CD4-positive, alpha-beta T cell treated with Interleukin-1 beta for 1 hour (primary cell): Measurements from ENCODE around the gene ZNF280A.

Source experiments
- DNase-seq, 2 donors: peaks; one replicate each; pipeline ENCODE4 v3.0.0-alpha.2; 2020 to 2022

The ZNF280A gene, protein sequence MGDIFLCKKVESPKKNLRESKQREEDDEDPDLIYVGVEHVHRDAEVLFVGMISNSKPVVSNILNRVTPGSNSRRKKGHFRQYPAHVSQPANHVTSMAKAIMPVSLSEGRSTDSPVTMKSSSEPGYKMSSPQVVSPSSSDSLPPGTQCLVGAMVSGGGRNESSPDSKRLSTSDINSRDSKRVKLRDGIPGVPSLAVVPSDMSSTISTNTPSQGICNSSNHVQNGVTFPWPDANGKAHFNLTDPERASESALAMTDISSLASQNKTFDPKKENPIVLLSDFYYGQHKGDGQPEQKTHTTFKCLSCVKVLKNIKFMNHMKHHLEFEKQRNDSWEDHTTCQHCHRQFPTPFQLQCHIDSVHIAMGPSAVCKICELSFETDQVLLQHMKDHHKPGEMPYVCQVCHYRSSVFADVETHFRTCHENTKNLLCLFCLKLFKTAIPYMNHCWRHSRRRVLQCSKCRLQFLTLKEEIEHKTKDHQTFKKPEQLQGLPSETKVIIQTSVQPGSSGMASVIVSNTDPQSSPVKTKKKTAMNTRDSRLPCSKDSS

DNA sequence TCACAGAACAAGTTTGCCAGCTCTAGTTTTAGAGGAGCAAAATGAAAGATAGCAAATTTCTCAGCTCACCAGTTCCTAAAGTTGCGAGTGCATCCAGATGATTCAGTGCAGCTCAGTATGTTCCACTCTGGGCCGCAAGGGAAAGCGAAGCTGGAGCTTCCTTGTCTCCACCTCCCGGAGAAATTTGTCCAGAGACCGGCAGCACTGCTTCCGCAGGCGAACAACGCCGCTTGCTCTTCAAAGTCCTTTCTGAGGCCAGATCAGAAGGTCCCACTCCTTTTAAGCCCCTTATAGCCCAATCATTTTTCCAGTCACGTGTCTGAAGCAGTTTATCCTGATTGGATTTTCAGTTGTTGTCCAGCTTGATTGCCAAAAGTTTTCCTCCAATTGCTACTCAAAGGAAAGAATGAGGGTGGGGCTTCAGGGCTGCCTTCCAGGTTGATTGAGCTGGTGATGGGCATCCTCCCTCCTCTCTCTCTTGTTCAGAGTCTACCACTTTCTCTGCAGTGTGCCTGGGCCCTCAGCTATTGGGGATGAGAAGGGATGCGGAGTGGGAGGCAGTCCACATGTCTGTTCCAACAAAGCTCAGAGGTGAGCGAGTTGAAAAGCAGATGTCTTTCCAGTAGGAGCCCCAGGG is at the start of gene ZNF280A:
Gene ZNF280A, minus strand, starts transcription at position 251 of the 637 bp plus-strand sequence. CDS start 4,640 bp downstream, outside the sequence.
- no peak for DNase-seq

DNA sequence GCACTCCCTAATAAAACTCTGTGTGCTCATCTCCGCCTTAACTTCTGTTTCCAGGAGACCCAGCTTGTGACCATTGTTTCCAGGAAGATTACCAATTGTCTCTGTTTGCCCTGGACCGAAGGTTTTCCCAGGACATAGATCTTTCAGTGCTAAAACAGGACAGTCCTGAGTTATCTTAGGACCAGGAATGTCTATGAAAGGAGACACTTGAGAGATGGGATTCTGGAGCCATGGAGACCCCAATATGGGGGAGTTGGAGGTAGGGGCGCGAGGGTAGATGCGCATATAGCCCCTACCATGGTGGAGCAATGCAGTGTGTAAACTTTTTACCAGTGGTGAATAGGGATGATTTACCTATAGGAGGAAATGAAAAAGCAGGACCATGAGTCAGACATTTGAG is 49.1 kb upstream of the ZNF280A start:
- no peak for DNase-seq

DNA sequence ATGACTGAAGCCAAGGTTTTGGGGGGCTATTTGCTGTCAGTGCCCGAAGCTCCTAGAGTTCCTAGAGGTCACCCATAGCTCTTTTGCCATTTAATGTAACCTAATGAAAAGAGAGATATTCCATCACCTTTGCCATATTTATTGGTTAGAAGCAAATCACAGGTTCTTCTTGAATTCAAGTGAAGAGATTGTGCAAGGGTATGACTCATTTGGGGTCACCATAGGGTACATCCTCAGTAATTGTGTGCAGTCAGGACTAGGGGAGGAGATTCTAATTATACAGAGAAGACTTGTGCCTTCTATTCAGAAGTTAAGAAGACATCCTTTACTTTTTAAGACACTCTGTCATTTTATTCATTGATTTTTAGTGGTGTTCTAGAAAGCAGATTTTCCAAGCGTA is 45.9 kb upstream of the ZNF280A start:
- DNase-seq = no peak

DNA sequence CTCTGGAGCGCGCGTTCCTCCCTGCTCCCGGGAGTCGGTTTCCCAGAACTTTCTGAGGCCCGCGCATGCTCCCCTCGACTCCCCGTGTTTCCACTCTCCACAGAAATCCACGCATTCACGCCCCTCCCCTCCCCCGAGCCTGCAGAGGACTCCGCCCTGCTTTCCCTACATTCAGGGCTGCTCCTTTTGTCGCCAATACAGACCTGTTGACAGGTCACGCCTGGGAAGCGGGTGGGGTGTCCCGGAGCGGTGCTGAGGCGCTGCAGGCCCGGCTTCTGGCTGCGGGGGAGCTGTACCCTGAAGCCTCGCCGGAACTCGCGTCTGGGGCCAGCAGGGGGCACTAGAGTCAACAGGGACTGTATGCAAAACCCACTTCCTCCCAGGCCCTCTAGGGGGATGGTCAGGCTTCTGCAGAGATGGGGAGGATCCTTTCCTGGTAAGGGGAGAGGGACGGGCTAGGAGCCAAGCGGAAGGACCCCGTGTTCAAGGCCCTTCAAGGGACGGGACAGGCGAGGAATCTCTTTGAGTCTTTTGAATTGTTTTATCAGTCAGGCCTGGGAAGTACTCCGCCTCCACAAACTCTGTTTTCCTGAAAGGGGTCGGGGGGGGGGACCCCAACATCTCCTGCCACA is 39.0 kb upstream of the ZNF280A start, which contains the start of gene PRAME:
Gene PRAME, minus strand, starts transcription at position 294 of the 632 bp plus-strand sequence. CDS start 2,433 bp downstream, outside the sequence.
- peak; percentile 62 to 64 for DNase-seq

DNA sequence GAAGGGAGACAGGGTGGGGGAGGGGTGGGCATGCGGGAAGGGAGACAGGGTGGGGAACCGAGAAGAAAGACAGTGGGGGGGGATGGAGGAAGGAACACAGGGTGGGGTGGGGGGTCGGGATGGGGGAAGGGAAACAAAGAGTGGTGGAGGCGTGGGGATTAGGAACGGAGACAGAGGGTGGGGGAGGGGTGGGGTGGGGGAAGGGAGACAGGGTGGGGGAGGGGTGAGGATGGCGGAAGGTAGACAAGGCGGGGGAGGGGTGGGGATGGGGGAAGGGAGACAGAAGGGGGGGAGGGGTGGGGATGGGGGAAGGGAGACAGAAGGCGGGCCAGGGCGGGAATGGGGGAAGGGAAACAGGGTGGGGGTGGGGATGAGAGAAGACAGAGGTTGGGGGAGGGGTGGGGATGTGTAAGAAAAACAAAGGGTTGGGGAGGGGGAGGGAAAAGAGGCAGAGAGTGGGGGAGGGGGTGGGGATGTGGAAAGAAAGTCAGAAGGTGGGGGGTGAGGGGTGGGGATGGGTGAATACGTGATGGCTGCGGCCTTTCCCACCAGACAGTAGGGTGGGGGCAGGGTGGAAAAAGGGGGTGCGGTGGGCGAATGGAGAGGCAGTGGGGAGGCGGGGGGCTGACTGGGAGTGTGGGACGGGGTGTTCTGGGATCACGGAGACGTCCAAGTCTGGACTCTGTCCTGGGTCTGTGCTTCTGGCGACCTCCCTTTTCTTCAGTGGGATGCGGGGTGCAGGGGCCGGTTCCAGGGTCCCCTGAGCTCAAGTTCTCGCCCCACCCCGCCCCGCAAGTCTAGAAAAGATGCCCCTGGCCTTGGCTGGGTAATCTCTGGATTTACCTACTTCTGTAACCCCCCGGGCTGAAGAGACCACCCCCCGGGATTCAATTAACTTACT is 38.3 kb upstream of the ZNF280A start:
- no peak for DNase-seq

DNA sequence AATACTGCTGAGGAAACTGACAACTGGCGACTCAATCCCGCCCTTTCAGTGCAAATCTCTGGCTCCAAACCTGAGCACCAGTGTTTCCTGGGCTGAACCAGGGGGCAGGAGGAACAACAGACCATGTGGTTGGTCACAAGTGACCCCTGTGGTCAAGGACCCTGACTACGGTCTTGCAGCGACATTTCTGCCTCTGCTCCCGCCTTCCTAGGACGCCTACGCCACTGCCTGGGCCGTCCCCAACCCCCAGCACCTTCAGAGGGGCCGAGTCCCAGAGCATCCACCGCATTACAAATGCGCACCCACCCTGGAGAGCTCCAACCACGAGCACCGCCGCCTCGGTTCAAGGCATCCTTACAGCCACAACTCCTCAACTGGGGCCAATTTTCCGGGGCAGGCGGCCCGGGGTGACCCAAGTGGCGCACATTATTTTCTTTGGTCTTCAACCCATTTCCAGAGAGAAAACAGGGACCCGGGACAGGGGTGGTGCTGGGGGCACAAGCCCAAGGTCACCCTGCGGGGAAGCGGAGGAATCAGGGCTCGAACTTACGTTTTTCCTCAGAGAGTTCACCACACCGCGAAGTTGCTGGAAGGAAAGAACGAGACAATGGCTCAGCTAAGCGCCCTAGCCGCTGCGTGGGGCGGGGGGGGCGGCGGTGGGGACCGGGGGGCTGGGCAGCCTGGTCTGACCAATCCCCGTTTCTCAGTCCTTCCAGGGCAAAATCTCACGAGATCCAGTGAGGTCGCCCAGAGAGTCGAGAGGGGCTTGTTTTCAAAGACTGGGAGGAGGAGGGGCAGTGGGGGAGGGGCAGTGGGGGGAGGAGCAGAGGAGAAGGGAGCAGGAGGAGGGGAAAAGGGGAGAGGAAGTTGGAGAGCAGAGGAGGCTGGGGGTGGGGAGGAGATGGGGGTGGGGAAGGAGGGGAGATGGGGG is 37.2 kb upstream of the ZNF280A start:
- no peak for DNase-seq

DNA sequence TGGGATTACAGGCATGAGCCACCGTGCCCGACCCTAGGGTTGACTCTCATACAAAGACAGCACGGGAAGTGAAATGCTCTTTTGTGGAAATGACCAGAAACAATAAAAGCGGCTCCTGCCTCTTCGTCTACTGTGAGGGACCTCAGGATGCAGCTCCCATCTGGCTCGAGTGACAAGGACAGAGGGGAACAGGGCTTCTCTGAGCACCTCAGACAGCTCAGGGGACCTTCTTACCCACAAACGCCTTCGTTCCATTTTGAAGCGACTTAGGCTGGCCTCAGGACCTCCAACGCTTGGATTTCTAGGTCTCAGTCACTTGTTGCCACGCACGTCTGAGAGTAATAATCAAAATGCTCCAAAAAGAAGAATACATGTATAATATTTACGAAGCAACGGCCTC is 36.5 kb upstream of the ZNF280A start:
- DNase-seq = no peak

DNA sequence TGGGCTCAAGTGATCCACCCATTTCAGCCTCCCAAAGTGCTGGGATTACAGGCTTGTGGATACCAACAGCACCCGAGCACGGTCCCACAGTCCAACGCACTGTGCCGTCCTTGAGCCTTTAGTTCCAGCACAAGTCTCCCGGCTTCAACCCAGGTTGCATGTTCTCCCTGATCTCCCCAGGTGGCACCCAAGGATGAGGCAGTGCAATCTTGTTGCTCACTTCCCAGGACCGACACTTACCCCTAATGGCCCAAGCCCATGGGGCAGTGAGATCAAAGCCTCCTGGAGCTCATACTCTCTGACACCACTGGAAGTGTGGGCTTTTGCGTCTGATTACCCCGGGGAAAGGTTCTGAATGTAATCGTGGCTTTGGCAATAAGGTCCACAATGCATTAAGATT is 35.5 kb upstream of the ZNF280A start:
- DNase-seq = no peak

DNA sequence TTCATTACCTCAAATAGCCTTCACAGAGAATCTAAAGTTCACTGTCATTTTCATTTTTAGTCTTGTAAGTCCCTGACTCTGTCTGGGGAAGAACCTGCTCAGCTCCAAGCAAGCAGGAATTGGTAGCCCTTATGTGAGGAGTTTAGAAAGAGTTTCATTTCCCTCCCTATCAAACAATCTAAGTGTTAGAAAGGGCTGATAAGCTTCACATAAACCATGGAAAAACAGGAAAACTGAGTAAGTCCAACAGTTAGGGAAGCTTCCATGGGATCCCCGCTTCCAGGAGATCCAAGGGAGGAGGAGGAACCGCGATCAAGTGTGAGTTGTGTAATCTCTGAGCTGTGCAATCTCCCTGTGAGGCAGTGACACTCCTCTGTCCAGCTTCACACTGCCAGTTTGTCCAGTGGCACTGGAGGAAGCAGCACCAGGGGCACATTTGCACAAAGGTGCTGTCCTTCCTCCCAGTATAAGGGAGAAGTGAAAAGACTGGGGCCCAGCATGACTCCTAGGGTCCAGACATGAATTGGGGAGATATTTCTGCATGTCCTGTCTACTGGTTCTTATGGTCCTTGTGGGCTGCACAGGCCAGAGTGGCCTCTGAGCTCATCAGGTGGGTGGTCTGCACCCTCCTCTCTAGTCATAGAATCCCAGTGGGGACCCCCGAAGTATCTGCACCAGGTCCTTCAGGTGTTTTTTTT is 34.7 kb upstream of the ZNF280A start:
- DNase-seq = no peak

DNA sequence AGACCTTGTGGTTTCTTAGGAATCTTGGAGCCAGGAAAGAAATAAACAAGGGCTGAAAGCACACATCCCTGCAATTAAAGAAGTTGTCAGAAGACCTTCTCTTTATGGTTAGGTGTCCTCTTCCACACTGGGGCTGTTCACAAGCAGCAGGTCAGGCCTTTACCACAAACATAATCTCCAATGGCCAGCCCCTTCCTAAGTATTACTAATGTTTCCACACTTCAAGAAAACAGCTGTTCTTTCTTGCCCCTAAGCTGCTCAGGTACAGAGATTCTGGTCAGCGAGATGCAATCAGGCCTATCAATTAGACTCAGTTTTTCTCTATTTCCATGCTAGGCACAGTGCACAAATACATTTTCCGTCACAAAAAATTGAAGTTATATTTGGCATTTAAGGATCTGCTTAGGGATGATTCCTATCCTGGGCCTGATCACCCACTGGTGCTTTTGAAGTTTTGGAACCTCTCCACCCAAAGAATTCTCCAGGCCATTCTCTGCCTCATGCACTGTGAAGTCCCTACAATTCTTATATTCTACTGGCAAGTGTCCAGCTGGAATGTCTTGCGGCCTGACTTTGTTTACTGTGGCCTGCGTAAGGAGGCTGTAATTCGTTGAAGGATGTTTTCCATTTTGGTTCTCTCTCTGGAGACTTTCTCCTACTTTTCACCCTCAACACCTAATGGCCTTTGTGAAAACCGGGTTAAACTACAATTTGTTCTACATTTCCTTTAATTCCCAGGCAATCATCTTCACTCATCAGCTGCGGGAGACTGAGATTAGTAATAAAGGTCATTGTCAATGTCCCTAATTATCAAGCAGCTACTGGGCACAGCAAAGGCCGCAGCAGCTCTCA is 33.9 kb upstream of the ZNF280A start:
- no peak for DNase-seq

DNA sequence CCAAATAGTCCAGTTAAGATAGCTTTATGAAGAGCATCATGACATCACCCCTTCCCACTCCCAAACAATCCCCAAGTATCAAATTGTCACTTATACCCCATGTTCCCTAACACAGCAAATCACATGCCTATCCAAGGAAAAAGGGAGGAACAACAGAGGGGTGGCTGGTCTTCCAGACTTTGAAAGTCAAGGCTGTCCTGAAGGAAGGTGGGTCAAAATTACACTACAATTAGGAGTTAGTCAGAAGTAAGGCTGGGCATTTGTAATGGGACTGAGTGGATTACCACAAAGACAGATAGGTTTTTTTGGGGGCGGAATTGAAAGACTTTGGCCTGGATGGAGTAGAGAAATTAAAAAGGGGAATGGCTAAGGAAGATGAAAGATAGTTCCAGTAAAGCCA is 33.1 kb upstream of the ZNF280A start:
- DNase-seq = no peak

DNA sequence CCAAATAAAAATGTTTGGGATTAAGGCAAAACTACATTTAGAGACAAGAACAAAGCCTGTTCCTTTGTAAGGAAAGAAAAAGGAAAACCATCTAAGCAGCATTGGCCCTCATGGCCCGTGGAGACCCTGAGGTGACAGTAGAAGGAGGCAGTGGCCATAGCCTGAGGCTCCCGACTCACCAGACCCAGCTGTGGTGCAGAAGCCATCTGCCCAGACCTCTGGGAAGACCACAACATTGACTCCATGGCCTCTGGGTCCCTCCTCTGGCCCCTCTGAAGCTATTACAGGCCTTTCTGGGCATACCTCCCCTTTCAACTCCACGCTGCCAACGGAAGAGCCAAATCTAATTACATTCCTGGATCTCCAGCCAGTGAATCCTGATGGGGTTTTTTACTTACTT is 32.6 kb upstream of the ZNF280A start:
- no peak for DNase-seq

DNA sequence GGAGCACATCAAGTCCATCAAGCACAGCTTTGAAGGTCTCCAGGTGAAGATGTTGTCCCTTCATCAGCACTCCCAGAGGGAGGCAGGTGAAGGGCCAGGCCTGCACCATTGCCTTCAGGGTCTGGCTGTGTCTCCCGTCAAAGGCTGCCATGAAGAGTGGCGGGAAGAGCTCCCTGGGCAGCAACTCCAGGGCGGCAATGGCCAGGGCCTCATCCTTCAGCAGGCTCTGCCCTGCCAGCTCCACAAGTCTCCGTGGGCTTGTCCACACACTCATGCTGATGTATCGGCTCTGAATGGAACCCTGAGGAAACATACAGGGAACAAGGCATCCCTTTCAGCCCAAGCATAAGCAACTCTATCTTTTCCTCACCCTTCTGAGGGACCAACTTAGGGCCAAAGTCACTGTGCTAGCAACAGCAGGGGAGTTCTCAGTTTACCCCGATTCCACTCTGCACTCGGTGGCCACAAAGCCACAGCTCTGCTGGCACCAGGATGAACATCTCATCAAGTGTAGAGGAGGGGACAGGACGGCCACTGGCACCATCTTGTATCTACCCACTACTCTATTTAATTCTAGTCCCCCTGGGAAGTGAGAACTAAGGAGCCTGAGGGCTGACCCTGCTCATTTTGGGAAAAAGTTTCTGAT is 30.8 kb upstream of the ZNF280A start:
- DNase-seq = no peak

DNA sequence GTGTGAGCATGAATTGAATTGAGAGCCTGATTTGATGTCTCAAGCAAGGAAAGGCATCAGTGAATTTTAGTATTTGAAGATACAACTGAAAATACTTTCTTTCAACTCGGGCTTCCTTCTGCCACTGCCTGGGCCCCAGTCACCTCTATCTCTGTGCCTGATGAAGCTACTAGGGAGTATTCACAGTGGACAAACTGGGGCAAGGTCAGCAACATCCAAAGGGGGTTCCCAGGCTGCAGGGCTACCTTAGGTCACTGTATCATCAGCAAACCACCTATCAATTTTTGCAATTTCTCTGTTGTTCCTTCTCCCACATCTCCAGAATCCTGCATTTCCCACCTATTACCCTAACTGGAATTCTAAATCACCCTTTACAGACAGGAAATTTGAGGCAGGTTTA is 28.8 kb upstream of the ZNF280A start:
- no peak for DNase-seq

DNA sequence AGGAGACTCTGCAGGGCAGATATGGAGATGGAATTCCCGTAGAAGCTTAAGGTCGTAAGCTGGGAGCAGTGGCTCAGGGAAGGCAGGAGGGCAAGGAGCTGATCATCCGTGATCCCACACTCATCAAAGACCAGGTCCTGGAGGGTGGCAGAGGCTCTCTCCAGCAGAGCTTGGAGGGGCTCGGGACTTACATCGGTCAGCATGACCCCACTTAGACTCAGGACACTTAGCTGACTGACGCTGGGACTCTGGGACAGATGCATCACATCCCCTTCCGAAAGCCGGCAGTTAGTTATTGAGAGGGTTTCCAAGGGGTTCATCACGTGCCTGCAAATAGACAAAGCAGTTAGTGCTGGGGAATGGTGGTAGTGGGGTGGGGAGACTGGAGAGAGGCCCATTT is 28.2 kb upstream of the ZNF280A start:
- DNase-seq = no peak

DNA sequence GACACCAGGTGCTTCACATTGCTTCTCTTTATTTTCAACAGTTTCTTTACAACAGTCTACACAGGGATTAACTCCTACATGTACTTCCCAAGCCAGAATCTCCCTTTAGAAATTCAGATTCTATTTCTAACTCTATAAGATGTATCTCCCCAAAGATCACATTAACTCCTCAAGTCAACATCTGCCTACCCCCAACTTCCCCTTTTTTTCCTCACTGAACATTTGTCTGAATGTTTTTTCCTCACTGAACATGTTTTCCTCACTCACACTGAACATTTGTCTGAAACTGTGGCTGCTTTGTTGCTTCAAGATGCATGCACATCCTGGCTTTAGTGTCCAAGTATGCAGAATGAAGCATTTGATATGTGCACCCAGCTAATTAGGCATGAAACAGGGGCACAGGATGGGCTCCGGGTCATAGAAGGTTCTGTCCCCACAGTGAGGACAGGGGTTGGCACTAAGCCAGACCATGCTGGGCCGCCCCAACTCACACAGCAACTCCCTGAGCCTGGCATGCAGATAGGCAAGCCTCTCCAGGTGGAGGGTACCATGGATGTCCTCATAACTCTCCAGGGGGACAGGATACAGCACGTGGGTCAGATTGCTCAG is 27.7 kb upstream of the ZNF280A start:
- no peak for DNase-seq

DNA sequence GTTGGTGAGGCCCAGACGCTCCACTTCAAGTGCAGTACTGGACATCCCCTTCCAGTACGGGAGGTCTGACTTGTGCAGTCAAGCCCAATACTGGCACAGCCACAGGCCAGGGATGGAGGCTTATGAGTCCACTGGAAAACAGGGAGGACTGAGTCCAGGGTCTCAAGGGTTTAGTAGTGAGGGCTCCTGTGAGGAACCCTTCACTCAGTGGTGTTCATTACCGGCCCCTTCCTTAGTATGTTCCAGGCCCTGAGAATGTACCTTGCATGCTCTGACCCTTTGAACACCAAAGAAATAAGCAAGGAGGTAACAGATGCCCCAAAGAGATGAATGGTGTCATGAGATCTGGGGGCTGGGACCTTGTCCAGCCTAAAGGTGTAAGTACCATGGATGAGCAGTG is 27.2 kb upstream of the ZNF280A start:
- no peak for DNase-seq

DNA sequence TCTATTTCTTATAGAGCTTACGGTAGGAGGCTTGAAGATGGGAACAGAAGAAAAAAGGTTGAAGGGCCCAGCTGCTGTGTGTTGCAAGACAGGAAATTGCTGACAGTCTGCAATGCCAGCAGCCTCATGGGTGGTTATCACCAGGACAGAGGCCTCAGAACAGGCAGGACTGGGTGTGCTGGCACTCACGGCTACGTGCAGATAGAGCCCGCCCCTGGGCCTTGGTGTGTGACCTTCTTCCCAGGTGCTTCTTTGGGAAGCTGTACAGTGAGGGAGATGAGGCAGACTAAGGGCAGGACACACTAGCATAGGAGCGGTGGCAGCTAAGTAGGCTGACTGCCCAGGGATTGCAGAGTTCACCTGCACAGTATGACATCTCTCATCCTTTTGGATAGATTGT is 26.4 kb upstream of the ZNF280A start:
- no peak for DNase-seq

DNA sequence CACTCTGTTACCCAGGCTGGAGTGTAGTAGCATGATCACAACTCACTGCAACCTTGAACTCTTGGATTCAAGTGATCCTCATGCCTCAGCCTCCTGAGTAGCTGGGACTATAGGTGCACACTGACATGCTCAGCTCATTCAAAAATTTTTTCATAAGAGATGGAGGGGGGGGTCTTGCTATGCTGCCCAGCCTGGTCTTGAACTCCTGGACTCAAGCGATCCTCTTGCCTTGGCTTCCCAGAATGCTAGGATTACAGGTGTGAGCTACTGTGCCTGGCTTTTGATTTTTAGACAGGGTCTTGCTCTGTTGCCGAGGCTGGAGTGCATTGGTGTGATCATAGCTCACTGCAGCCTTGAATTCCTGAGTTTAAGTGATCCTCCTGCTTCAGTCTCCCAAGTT is 25.0 kb upstream of the ZNF280A start:
- no peak for DNase-seq
